Measurements from ENCODE around the gene FRAT2.
A peak's percentile ranks its signal among the peaks of the same experiment; 100 is the strongest.

DNA sequence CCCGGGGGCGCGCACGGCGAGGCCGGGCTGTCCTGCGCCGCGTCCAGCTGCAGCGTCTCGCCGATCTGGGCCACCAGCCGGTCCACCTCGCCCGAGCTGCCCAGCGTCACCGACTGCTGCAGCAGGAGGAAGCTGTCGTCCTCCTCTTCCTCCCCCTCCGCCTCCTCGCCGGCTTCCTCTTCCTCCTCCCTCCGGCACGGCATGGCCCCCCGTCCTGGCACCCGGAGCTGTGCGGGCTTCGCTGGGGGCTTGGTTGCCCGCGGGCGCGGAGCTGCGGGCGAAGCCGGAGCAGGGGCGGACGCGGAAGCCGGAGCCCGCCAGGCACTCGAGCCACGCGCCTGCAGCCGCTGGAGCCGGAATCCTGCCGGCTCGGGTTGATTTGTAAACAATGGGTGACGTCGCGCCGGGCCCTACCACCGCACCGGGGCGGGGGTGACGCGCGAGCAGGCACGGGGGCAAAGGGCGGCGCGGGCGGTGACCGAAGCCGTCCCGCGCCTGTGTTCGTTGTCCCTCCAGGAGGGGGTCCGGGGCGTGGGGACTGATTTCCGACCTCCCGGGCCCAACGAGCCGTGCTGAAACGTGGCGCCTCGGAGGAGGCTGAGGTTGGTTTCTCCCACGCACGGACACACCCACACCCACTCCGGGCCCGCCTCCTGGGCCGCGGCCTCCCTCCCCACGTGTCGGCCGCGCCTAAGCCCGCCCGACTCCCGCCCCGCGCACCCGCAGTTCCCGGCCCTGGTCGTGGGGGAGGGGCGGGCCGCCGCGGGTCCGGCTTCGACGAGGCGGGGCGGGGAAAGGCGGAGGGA is at the start of gene FRAT2:
- TF ChIP-seq CTCF (IDR thresholded peaks at IDR 0.05; ENCODE audit: low read depth, low read length, missing input control) (no peak), FOXA1 (IDR thresholded peaks at IDR 0.05) (no peak), EGR1 (IDR thresholded peaks at IDR 0.05; ENCODE audit: low read depth in 2 of 2) (peak; percentile 54 to 57), RAD21 (IDR thresholded peaks at IDR 0.05) (peak in 1 of 2 donors; percentile 6), MAX (IDR thresholded peaks at IDR 0.05) (no peak), YY1 (IDR thresholded peaks at IDR 0.05) (no peak), SP1 (IDR thresholded peaks at IDR 0.05) (peak; percentile 68), JUND (IDR thresholded peaks at IDR 0.05) (no peak), GABPA (IDR thresholded peaks at IDR 0.05 in 1 of 2, conservative IDR thresholded peaks at IDR 0.05 in 1 of 2) (no peak), TAF1 (conservative IDR thresholded peaks at IDR 0.05) (no peak), FOXA2 (IDR thresholded peaks at IDR 0.05) (peak; percentile 53)
- TF ChIP-seq, protein P1, sequence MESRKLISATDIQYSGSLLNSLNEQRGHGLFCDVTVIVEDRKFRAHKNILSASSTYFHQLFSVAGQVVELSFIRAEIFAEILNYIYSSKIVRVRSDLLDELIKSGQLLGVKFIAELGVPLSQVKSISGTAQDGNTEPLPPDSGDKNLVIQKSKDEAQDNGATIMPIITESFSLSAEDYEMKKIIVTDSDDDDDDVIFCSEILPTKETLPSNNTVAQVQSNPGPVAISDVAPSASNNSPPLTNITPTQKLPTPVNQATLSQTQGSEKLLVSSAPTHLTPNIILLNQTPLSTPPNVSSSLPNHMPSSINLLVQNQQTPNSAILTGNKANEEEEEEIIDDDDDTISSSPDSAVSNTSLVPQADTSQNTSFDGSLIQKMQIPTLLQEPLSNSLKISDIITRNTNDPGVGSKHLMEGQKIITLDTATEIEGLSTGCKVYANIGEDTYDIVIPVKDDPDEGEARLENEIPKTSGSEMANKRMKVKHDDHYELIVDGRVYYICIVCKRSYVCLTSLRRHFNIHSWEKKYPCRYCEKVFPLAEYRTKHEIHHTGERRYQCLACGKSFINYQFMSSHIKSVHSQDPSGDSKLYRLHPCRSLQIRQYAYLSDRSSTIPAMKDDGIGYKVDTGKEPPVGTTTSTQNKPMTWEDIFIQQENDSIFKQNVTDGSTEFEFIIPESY (IDR thresholded peaks at IDR 0.05) = no peak
- TF ChIP-seq, protein P2, sequence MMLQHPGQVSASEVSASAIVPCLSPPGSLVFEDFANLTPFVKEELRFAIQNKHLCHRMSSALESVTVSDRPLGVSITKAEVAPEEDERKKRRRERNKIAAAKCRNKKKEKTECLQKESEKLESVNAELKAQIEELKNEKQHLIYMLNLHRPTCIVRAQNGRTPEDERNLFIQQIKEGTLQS (IDR thresholded peaks at IDR 0.05) = no peak
